Measurements from ENCODE around the gene PALLD. TPM values are rescaled to one million over a fixed set of nuclear protein-coding genes. Genes with fewer than 3 reads are reported as not detected.
"Not testable (repeated sequence)": the region's sequence is repeated elsewhere in the genome, so short reads cannot be mapped to it uniquely, and the experiment has no call there.

PALLD gene
- total RNA-seq (100 to 1,000 TPM in 3 of 9 donors, 10 to 100 TPM in 6; 31.2 to 203 (median 91.3) TPM), polyA plus RNA-seq (100 to 1,000 TPM in 1 of 3 donors, 10 to 100 TPM in 2; 30.3 to 133 (median 43.0) TPM)
- long read RNA-seq, donor 1, partial matches to known transcripts = 8 of 17 reads
- long read RNA-seq, donor 1, other reads (novel, unspliced or antisense) = 9 of 17 reads
- long read RNA-seq, donor 2, full-length matches to known transcripts = 1 of 9 reads
- long read RNA-seq, donor 2, partial matches to known transcripts = 8 of 9 reads
- long read RNA-seq, donor 2, other reads (novel, unspliced or antisense) = 0 of 9 reads
- long read RNA-seq, donor 3, full-length matches to known transcripts = 3 of 3 reads
- long read RNA-seq, donor 3, partial matches to known transcripts = 0 of 3 reads
- long read RNA-seq, donor 3, other reads (novel, unspliced or antisense) = 0 of 3 reads
- long read RNA-seq, donor 4, full-length matches to known transcripts = 17 of 51 reads
- long read RNA-seq, donor 4, partial matches to known transcripts = 23 of 51 reads
- long read RNA-seq, donor 4, other reads (novel, unspliced or antisense) = 11 of 51 reads
- long read RNA-seq, donor 5, full-length matches to known transcripts = 135 of 198 reads
- long read RNA-seq, donor 5, partial matches to known transcripts = 23 of 198 reads
- long read RNA-seq, donor 5, other reads (novel, unspliced or antisense) = 40 of 198 reads
- long read RNA-seq, donor 6, full-length matches to known transcripts = 9 of 60 reads
- long read RNA-seq, donor 6, partial matches to known transcripts = 30 of 60 reads
- long read RNA-seq, donor 6, other reads (novel, unspliced or antisense) = 21 of 60 reads
- long read RNA-seq, donor 7, full-length matches to known transcripts = 1 of 23 reads
- long read RNA-seq, donor 7, partial matches to known transcripts = 22 of 23 reads
- long read RNA-seq, donor 7, other reads (novel, unspliced or antisense) = 0 of 23 reads
- long read RNA-seq, donor 8, full-length matches to known transcripts = 5 of 24 reads
- long read RNA-seq, donor 8, partial matches to known transcripts = 0 of 24 reads
- long read RNA-seq, donor 8, other reads (novel, unspliced or antisense) = 19 of 24 reads
- long read RNA-seq, donor 9, partial matches to known transcripts = 0 of 3 reads
- long read RNA-seq, donor 9, other reads (novel, unspliced or antisense) = 0 of 3 reads
- long read RNA-seq, donor 10, partial matches to known transcripts = 5 of 5 reads
- long read RNA-seq, donor 10, other reads (novel, unspliced or antisense) = 0 of 5 reads

DNA sequence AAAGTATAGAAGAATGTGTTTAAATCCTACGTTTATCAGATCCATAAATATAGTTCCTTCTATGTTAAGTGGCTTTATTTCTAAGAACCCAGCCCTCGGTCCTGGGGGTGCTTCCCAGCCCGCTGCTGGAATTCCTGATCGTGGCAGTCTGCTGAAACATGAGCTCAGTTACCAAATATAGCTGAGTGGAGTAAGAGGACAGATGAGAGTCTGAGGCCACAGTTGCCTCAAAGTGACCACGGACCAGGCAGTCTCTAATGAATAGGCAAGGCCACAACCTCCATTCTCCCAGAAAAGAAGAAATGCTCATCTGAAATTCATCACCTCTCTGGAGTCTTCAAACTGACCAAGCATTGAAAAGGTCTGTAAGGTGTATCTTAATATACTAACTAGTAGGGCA, at the start of gene PALLD:
Gene PALLD (plus strand): TSS at position 219 of the 400 bp plus-strand sequence.
- 44 to 56% (median 51%) methylated on average over 5 of the region's 5 CpGs for WGBS, 4 donors
- TF ChIP-seq POLR2A (IDR thresholded peaks at IDR 0.05) = no peak
- TF ChIP-seq, protein P1, sequence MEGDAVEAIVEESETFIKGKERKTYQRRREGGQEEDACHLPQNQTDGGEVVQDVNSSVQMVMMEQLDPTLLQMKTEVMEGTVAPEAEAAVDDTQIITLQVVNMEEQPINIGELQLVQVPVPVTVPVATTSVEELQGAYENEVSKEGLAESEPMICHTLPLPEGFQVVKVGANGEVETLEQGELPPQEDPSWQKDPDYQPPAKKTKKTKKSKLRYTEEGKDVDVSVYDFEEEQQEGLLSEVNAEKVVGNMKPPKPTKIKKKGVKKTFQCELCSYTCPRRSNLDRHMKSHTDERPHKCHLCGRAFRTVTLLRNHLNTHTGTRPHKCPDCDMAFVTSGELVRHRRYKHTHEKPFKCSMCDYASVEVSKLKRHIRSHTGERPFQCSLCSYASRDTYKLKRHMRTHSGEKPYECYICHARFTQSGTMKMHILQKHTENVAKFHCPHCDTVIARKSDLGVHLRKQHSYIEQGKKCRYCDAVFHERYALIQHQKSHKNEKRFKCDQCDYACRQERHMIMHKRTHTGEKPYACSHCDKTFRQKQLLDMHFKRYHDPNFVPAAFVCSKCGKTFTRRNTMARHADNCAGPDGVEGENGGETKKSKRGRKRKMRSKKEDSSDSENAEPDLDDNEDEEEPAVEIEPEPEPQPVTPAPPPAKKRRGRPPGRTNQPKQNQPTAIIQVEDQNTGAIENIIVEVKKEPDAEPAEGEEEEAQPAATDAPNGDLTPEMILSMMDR (IDR thresholded peaks at IDR 0.05) = no peak
- Histone ChIP-seq H3K4me1 (replicated peaks in 1 of 2) (no peaks in the 10 kb centered on the region), H3K9me3 (replicated peaks in 1 of 3) (no peaks in the 10 kb centered on the region), H3K36me3 (replicated peaks in 1 of 2) (no peaks in the 10 kb centered on the region), H3K27me3 (no peaks in the 10 kb centered on the region), H3K27ac (no peak within 1 kb of the TSS), H3K4me3 (no peak within 1 kb of the TSS)
- no peak for DNase-seq
- intact Hi-C loops (cut with DNase I) = no loop called here

DNA sequence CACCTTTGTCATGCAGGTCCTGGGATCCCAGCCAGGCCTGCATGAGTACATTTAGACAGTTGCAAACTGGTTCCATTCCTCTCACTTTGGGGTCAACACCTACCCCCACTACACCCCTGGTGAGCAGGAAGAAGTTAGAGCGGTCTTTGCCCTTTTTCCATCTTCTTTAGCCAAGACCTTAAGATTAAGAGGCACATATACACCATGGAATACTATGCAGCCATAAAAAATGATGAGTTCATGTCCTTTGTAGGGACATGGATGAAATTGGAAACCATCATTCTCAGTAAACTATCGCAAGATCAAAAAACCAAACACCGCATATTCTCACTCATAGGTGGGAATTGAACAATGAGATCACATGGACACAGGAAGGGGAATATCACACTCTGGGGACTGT, 47.8 kb upstream of the PALLD start:
- H3K27ac ChIP-seq; H3K4me3 ChIP-seq; H3K27me3 ChIP-seq; H3K36me3 ChIP-seq (replicated peaks in 1 of 2); DNase-seq; H3K9me3 ChIP-seq (replicated peaks in 1 of 3); intact Hi-C loops (cut with DNase I); H3K4me1 ChIP-seq (replicated peaks in 1 of 2): not testable (repeated sequence)
- WGBS, 4 donors = 92 to 93% (median 93%) methylated on average over 1 to 3 of the region's 3 CpGs

DNA sequence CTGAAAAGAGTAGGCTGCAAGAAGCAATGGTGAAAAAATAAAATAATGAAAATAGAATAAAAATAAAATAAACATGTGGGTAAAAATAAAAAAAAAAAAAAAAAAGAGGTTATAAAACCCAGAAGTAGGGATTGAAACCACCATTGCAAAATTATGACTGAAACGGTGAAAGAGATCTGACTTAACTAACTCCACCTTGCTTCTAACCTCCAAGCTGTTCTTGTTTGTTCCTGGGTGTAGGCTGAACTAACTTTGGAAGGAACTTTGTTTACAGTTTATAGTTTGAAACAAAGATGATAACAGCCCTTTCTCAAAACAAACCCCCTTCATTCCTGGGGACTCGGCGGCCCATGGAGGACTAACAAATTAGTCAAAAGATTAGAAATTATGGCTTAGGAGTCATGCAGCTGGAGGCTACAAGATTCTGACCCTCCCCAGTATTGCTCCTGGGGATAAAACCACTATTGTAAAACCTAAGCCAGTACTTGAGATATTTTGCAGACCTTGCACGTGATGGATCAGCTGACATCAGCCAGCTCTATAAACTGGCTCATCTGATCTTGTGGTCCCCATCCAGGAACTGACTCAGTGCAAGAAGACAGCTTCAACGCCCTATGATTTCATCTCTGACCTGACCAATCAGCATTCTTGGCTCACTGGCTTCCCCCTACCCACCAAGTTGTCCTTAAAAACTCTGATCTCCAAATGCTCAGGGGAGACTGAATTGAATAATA, 47.0 kb upstream of the PALLD start:
- Histone ChIP-seq H3K4me3 (no peak overlapping the region), H3K9me3 (replicated peaks in 1 of 3) (no peaks in the 10 kb centered on the region), H3K27me3 (no peaks in the 10 kb centered on the region), H3K4me1 (replicated peaks in 1 of 2) (no peaks in the 10 kb centered on the region), H3K36me3 (replicated peaks in 1 of 2) (no peaks in the 10 kb centered on the region), H3K27ac (no peak overlapping the region)
- TF ChIP-seq, protein P1 (IDR thresholded peaks at IDR 0.05) = no peak
- TF ChIP-seq POLR2A (IDR thresholded peaks at IDR 0.05) = no peak
- WGBS, 4 donors = 79 to 91% (median 80%) methylated on average over 5 of the region's 5 CpGs
- intact Hi-C loops (cut with DNase I) = no loop called here
- peak in 1 of 7 donors; percentile 2 for DNase-seq

DNA sequence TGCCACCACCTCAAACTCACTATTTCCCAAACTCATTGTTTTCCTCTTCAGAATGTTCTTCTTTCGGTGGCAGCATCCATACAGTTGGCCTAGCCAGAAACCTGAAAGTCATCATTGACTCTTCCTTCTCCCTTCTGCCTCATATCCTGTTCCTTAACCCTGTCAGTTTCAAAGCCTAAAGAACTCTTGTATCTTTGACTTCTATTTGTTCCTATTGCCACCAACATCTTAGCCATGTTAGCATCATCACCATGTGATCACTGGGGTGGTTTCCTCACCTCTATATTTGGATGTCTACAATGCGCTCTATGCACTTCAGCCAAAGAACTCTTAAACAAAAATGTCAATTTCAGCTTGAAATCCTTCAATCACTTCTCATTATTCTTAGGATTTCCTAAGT, 45.5 kb upstream of the PALLD start:
- DNase-seq = no peak
- Histone ChIP-seq H3K27me3 (no peaks in the 10 kb centered on the region), H3K4me3 (no peak overlapping the region), H3K27ac (no peak overlapping the region), H3K9me3 (replicated peaks in 1 of 3) (no peaks in the 10 kb centered on the region), H3K4me1 (replicated peaks in 1 of 2) (no peaks in the 10 kb centered on the region), H3K36me3 (replicated peaks in 1 of 2) (no peaks in the 10 kb centered on the region)
- intact Hi-C loops (cut with DNase I) = no loop called here
- 84 to 98% (median 86%) methylated on average over 2 of the region's 2 CpGs for WGBS, 4 donors
- no peak for TF ChIP-seq POLR2A (IDR thresholded peaks at IDR 0.05)
- TF ChIP-seq, protein P1 (IDR thresholded peaks at IDR 0.05) = no peak
